ENCODE measurements around the gene TSSC4. TPM values are rescaled to one million over a fixed set of nuclear protein-coding genes. Genes with fewer than 3 reads are reported as not detected.
A peak's percentile ranks its signal among the peaks of the same experiment; 100 is the strongest.

TSSC4 gene
- total and polyA plus RNA-seq, 9 of the 15 experiments (the other 6 are each of a cell fraction or from before 2014, with no cell fraction given), result 0.41 to 54.2 (median 11.0) TPM

GRCh38 chr11:2400762-2401435, 349 bp downstream of the TSSC4 start (continued):
- TF ChIP-seq TAF15 (IDR thresholded peaks at IDR 0.05; ENCODE audit: low read depth, low read length) (no peak), PHF20 (IDR thresholded peaks at IDR 0.05; ENCODE audit: partially characterized antibody) (peak; percentile 92), THRA (IDR thresholded peaks at IDR 0.05) (no peak), BRCA1 (IDR thresholded peaks at IDR 0.05) (no peak), BRCA1 (CRISPR knock-in tag; IDR thresholded peaks at IDR 0.05) (0 out of 2 replicates have a peak, but pooled peaks have one; percentile 40), CXXC5 (CRISPR knock-in tag; IDR thresholded peaks at IDR 0.05) (no peak), PHB (CRISPR knock-in tag; IDR thresholded peaks at IDR 0.05) (0 out of 2 replicates have a peak, but pooled peaks have one; percentile 34), ETS2 (tag; IDR thresholded peaks at IDR 0.05; ENCODE audit: borderline replicate concordance, poor library complexity, severe bottlenecking) (no peak), FOXJ2 (tag; IDR thresholded peaks at IDR 0.05) (peak; percentile 30), CHD1 (IDR thresholded peaks at IDR 0.05; ENCODE audit: low read length) (peak; percentile 51), PRMT5 (CRISPR knock-in tag; IDR thresholded peaks at IDR 0.05) (0 out of 2 replicates have a peak, but pooled peaks have one; percentile 48), CBX2 (IDR thresholded peaks at IDR 0.05; ENCODE audit: insufficient read depth, low read length, poor library complexity, severe bottlenecking) (no peak), ZNF232 (CRISPR knock-in tag; IDR thresholded peaks at IDR 0.05) (0 out of 2 replicates have a peak, but pooled peaks have one; percentile 43), KDM5B (IDR thresholded peaks at IDR 0.05; ENCODE audit: insufficient replicate concordance, low read depth, low read length) (peak; percentile 46), SIRT6 (IDR thresholded peaks at IDR 0.05; ENCODE audit: low read depth, low read length) (no peak), RBBP5 (IDR thresholded peaks at IDR 0.05; ENCODE audit: borderline replicate concordance, insufficient read depth, low read length, poor library complexity, severe bottlenecking) (peak; percentile 88)
- TF ChIP-seq, protein P1, sequence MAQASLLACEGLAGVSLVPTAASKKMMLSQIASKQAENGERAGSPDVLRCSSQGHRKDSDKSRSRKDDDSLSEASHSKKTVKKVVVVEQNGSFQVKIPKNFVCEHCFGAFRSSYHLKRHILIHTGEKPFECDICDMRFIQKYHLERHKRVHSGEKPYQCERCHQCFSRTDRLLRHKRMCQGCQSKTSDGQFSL (CRISPR knock-in tag; IDR thresholded peaks at IDR 0.05), result peak; percentile 43; the same call in 1 of the 2 replicates
- TF ChIP-seq, protein P1 (tag; IDR thresholded peaks at IDR 0.05), result no peak
- TF ChIP-seq, protein P2, sequence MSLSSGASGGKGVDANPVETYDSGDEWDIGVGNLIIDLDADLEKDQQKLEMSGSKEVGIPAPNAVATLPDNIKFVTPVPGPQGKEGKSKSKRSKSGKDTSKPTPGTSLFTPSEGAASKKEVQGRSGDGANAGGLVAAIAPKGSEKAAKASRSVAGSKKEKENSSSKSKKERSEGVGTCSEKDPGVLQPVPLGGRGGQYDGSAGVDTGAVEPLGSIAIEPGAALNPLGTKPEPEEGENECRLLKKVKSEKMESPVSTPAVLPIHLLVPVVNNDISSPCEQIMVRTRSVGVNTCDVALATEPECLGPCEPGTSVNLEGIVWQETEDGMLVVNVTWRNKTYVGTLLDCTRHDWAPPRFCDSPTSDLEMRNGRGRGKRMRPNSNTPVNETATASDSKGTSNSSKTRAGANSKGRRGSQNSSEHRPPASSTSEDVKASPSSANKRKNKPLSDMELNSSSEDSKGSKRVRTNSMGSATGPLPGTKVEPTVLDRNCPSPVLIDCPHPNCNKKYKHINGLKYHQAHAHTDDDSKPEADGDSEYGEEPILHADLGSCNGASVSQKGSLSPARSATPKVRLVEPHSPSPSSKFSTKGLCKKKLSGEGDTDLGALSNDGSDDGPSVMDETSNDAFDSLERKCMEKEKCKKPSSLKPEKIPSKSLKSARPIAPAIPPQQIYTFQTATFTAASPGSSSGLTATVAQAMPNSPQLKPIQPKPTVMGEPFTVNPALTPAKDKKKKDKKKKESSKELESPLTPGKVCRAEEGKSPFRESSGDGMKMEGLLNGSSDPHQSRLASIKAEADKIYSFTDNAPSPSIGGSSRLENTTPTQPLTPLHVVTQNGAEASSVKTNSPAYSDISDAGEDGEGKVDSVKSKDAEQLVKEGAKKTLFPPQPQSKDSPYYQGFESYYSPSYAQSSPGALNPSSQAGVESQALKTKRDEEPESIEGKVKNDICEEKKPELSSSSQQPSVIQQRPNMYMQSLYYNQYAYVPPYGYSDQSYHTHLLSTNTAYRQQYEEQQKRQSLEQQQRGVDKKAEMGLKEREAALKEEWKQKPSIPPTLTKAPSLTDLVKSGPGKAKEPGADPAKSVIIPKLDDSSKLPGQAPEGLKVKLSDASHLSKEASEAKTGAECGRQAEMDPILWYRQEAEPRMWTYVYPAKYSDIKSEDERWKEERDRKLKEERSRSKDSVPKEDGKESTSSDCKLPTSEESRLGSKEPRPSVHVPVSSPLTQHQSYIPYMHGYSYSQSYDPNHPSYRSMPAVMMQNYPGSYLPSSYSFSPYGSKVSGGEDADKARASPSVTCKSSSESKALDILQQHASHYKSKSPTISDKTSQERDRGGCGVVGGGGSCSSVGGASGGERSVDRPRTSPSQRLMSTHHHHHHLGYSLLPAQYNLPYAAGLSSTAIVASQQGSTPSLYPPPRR (CRISPR knock-in tag; IDR thresholded peaks at IDR 0.05; ENCODE audit: borderline replicate concordance), result no peak

All from K562 (cell line).